OCI-LY7 (cell line): ENCODE measurements around the gene TMEM191C.
"Not testable (repeated sequence)": the region's sequence is repeated elsewhere in the genome, so short reads cannot be mapped to it uniquely, and the experiment has no call there.

Experiments
- EZH2phosphoT487 ChIP-seq: fragments of 200-600 bp; sonication (generic); IDR thresholded peaks from 2 replicates; pipeline ENCODE4 v1.6.1; 2018; ENCODE audit warnings: low read depth, borderline replicate concordance, mild to moderate bottlenecking, mixed run types, antibody characterized with exemption, low read length, moderate library complexity, mixed read lengths
- TF ChIP-seq, protein P1 (sequence below): fragments of 200-600 bp; sonication (generic); conservative IDR thresholded peaks from 2 replicates; pipeline ENCODE4 v1.5.1; 2014; ENCODE audit warnings: mild to moderate bottlenecking, antibody characterized with exemption, low read length, moderate library complexity, mixed read lengths

DNA sequence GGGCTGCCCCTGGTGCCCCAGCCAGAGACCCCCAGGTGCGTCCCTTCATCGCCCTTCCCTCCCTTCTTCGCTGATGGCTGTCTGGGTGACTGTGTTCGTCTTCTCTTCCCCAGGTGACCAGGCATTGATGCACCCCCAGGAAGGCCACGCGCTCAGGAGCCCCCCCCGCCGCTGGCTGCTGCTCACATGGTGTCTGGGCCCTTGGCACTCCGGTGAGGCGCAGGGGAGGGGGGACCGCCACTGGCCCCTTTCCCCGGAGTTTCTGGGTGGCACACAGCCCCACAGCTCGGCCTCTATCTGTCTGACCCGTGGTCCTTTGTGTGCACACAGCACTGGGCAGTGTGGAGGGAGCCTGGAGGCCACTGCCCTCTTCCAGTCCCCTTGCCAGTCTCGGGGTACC is 24.5 kb upstream of the TMEM191C start:
- TF ChIP-seq, protein P1, sequence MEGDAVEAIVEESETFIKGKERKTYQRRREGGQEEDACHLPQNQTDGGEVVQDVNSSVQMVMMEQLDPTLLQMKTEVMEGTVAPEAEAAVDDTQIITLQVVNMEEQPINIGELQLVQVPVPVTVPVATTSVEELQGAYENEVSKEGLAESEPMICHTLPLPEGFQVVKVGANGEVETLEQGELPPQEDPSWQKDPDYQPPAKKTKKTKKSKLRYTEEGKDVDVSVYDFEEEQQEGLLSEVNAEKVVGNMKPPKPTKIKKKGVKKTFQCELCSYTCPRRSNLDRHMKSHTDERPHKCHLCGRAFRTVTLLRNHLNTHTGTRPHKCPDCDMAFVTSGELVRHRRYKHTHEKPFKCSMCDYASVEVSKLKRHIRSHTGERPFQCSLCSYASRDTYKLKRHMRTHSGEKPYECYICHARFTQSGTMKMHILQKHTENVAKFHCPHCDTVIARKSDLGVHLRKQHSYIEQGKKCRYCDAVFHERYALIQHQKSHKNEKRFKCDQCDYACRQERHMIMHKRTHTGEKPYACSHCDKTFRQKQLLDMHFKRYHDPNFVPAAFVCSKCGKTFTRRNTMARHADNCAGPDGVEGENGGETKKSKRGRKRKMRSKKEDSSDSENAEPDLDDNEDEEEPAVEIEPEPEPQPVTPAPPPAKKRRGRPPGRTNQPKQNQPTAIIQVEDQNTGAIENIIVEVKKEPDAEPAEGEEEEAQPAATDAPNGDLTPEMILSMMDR, result not testable (repeated sequence)
- TF ChIP-seq EZH2phosphoT487, result not testable (repeated sequence)
